Measurements from ENCODE around the gene COMMD4.
"Not testable (repeated sequence)": the region's sequence is repeated elsewhere in the genome, so short reads cannot be mapped to it uniquely, and the experiment has no call there.

COMMD4 gene

GRCh38 chr15:75327005-75327404, 8.9 kb upstream of the COMMD4 start:
- H3K4me3 ChIP-seq (replicated peaks; ENCODE audit: low read depth, low read length), result no peak overlapping the region
- no peak for DNase-seq (ENCODE audit: low read depth)
- no peak for TF ChIP-seq CTCF (IDR thresholded peaks at IDR 0.05; ENCODE audit: low read length, missing control alignments)

GRCh38 chr15:75327491-75327890, 8.4 kb upstream of the COMMD4 start:
- H3K4me3 ChIP-seq (replicated peaks; ENCODE audit: low read depth, low read length), result no peak overlapping the region
- DNase-seq (ENCODE audit: low read depth), result no peak
- TF ChIP-seq CTCF (IDR thresholded peaks at IDR 0.05; ENCODE audit: low read length, missing control alignments), result no peak

- H3K4me3 ChIP-seq (replicated peaks; ENCODE audit: low read depth, low read length), result no peak overlapping the region
- no peak for TF ChIP-seq CTCF (IDR thresholded peaks at IDR 0.05; ENCODE audit: low read length, missing control alignments)
- no peak for DNase-seq (ENCODE audit: low read depth)
These were observed 7.2 kb upstream of the COMMD4 start for GRCh38 chr15:75328493-75329314.

- TF ChIP-seq CTCF (IDR thresholded peaks at IDR 0.05; ENCODE audit: low read length, missing control alignments), result no peak
- H3K4me3 ChIP-seq (replicated peaks; ENCODE audit: low read depth, low read length), result no peak overlapping the region
- DNase-seq (ENCODE audit: low read depth), result no peak
These were observed 6.3 kb upstream of the COMMD4 start for GRCh38 chr15:75329571-75329970.

GRCh38 chr15:75332093-75332492, 3.8 kb upstream of the COMMD4 start:
- not testable (repeated sequence) for DNase-seq (ENCODE audit: low read depth); H3K4me3 ChIP-seq (replicated peaks; ENCODE audit: low read depth, low read length)

- DNase-seq (ENCODE audit: low read depth); H3K4me3 ChIP-seq (replicated peaks; ENCODE audit: low read depth, low read length): not testable (repeated sequence)
These were observed 2.0 kb upstream of the COMMD4 start for GRCh38 chr15:75333654-75334419.

GRCh38 chr15:75335313-75335704, 554 bp upstream of the COMMD4 start:
- no peak for DNase-seq (ENCODE audit: low read depth)
- no peak for TF ChIP-seq CTCF (IDR thresholded peaks at IDR 0.05; ENCODE audit: low read length, missing control alignments)
- H3K4me3 ChIP-seq (replicated peaks; ENCODE audit: low read depth, low read length), result peak overlapping the region; percentile 85
